ENCODE measurements around the gene DSCAM. TPM values are rescaled to one million over a fixed set of nuclear protein-coding genes. Genes with fewer than 3 reads are reported as not detected.

DSCAM gene
- total and polyA plus RNA-seq, 2 donors (not counting 3 experiments of a cell fraction or from before 2014, with no cell fraction given), result not detected

DNA sequence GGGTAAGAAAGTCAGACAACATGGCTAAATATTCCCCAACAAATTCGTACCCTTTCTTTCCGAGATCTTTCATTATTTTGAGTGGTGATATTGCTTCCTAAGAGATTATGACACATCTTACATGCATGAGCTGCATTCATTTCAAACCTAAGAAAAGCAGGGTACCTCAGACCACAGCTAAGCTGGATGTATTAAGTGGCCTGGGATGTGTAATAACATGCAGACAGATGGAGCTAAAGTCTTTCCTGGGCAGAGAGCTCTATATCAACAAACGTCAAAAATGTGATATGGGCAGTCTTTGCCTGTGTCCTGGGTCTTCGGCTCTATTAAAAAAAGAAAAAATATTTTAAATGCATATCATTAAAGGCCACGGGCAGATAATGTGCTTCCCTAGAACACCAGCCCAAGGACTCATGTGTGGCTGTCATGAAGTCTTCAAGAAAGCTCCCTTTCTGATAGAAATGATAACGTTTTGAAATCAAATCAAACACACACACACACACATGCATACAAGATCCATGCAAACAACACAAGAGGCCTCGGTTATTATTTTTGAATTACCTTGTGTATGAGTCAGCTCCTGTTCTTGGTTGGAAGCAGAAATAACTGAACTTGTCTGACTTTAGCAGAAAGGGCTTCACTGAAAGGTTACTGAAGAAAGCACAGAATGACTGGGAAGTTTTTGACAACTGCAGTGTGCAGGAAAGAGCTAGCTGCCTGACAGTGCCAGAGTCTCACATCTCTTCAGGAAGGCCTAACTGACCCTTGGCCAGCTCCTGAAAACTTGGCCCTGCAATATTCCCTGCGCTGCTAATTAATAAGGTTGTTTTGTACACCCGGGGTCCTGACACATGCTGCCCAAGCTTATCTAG, 231.2 kb downstream of the DSCAM start:
- intact Hi-C loops (cut with micrococcal nuclease) (no loop called here), dilution Hi-C loops (cut with MboI; ENCODE audit: extremely low pct_ligation_motif_present, low sequenced_read_pairs) (no loop called here)
- no peak for DNase-seq (ENCODE audit: low read depth, low spot score)
- CTCF ChIA-PET, result no interaction called here
- H3K4me1 ChIP-seq (ENCODE audit: control insufficient read depth, extremely low read depth, insufficient read depth, low read length), result no peaks in the 10 kb centered on the region
- no peaks in the 10 kb centered on the region for H4K20me1 ChIP-seq (replicated peaks; ENCODE audit: control insufficient read depth, extremely low read depth, insufficient read depth, low read length)
- no peak overlapping the region for H3K4me3 ChIP-seq (replicated peaks in 1 of 3; ENCODE audit: insufficient read depth in 1 of 3, low read depth in 1 of 3, low read length in 3 of 3)
- POLR2A ChIA-PET, result no interaction called here
- no peak overlapping the region for H3K9ac ChIP-seq (replicated peaks; ENCODE audit: extremely low read depth, insufficient read depth, low read length)
- no peak overlapping the region for H2AFZ ChIP-seq (ENCODE audit: low read depth, low read length)
- H3K27me3 ChIP-seq (ENCODE audit: control insufficient read depth in 2 of 2, insufficient read depth in 2 of 2, low read length in 2 of 2), result no peaks in the 10 kb centered on the region
- FAIRE-seq, result no peak
- no peaks in the 10 kb centered on the region for H3K36me3 ChIP-seq (ENCODE audit: control insufficient read depth in 2 of 2, extremely low read depth in 1 of 2, insufficient read depth in 2 of 2, low read length in 2 of 2)
- BruUV-seq (replicated peaks), result no TSS peak
- H3K79me2 ChIP-seq (ENCODE audit: control insufficient read depth, insufficient read depth, low read length), result no peaks in the 10 kb centered on the region
- peaks cover 7% of the 10 kb centered on the region for H3K9me3 ChIP-seq (replicated peaks; ENCODE audit: control insufficient read depth, insufficient read depth, low read length)
- no peak overlapping the region for H3K27ac ChIP-seq (ENCODE audit: insufficient read depth, low read depth, low read length)
- no peak overlapping the region for H3K4me2 ChIP-seq (ENCODE audit: insufficient read depth, low read length)
- TF ChIP-seq POLR2AphosphoS5 (IDR thresholded peaks at IDR 0.05; ENCODE audit: insufficient read depth, low read depth, low read length), result no peak
- H3K9me1 ChIP-seq (replicated peaks; ENCODE audit: control insufficient read depth, extremely low read depth, insufficient read depth, low read length), result no peaks in the 10 kb centered on the region

DNA sequence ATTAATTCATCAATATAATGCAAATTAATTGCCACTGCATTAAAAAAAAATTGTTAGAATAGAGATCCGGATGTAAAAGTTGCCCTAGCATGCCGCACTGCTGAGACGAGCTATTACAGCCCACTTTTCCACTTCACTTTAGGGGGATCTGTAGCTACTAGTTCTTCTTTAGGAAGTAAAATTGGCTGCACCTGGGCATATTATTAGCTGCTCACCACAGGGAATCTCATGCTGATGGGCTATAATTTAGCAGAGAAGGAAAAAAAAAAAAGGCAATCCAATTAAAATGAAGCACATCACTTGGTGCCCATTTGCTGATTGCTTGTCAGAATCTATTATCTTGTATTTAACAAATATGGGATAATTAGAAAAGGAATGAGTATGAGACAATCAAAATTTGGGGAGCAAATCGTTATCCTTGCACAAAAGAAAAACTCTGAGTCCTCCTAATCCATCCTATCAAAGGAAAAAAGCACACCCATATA, 233.4 kb downstream of the DSCAM start:
- Histone ChIP-seq H3K79me2 (ENCODE audit: control insufficient read depth, insufficient read depth, low read length) (no peaks in the 10 kb centered on the region), H2AFZ (ENCODE audit: low read depth, low read length) (no peak overlapping the region), H3K27me3 (ENCODE audit: control insufficient read depth in 2 of 2, insufficient read depth in 2 of 2, low read length in 2 of 2) (no peaks in the 10 kb centered on the region), H3K9ac (replicated peaks; ENCODE audit: extremely low read depth, insufficient read depth, low read length) (no peak overlapping the region), H3K27ac (ENCODE audit: insufficient read depth, low read depth, low read length) (no peak overlapping the region), H4K20me1 (replicated peaks; ENCODE audit: control insufficient read depth, extremely low read depth, insufficient read depth, low read length) (no peaks in the 10 kb centered on the region), H3K4me1 (ENCODE audit: control insufficient read depth, extremely low read depth, insufficient read depth, low read length) (no peaks in the 10 kb centered on the region), H3K9me3 (replicated peaks; ENCODE audit: control insufficient read depth, insufficient read depth, low read length) (peaks cover 9% of the 10 kb centered on the region), H3K36me3 (ENCODE audit: control insufficient read depth in 2 of 2, extremely low read depth in 1 of 2, insufficient read depth in 2 of 2, low read length in 2 of 2) (no peaks in the 10 kb centered on the region), H3K9me1 (replicated peaks; ENCODE audit: control insufficient read depth, extremely low read depth, insufficient read depth, low read length) (no peaks in the 10 kb centered on the region), H3K4me2 (ENCODE audit: insufficient read depth, low read length) (no peak overlapping the region), H3K4me3 (replicated peaks in 1 of 3; ENCODE audit: insufficient read depth in 1 of 3, low read depth in 1 of 3, low read length in 3 of 3) (no peak overlapping the region)
- FAIRE-seq (no peak), DNase-seq (ENCODE audit: low read depth, low spot score) (no peak)
- dilution Hi-C loops (cut with MboI; ENCODE audit: extremely low pct_ligation_motif_present, low sequenced_read_pairs) (no loop called here), intact Hi-C loops (cut with micrococcal nuclease) (no loop called here)
- ChIA-PET POLR2A (no interaction called here), CTCF (no interaction called here)
- BruUV-seq (replicated peaks), result no TSS peak
- TF ChIP-seq FOS (IDR thresholded peaks at IDR 0.05; ENCODE audit: borderline replicate concordance, insufficient read depth, low read length) (no peak), POLR2A (IDR thresholded peaks at IDR 0.05; ENCODE audit: low read depth, low read length) (no peak), EZH2 (IDR thresholded peaks at IDR 0.05; ENCODE audit: borderline replicate concordance, low read depth, low read length, severe bottlenecking) (no peak), GATA2 (IDR thresholded peaks at IDR 0.05; ENCODE audit: insufficient read depth, insufficient read length, low read depth, low read length) (no peak), JUN (IDR thresholded peaks at IDR 0.05; ENCODE audit: borderline replicate concordance, insufficient read depth, insufficient read length, low read depth) (no peak), MYC (IDR thresholded peaks at IDR 0.05; ENCODE audit: low read depth, low read length) (no peak)
- TF ChIP-seq, protein P1, sequence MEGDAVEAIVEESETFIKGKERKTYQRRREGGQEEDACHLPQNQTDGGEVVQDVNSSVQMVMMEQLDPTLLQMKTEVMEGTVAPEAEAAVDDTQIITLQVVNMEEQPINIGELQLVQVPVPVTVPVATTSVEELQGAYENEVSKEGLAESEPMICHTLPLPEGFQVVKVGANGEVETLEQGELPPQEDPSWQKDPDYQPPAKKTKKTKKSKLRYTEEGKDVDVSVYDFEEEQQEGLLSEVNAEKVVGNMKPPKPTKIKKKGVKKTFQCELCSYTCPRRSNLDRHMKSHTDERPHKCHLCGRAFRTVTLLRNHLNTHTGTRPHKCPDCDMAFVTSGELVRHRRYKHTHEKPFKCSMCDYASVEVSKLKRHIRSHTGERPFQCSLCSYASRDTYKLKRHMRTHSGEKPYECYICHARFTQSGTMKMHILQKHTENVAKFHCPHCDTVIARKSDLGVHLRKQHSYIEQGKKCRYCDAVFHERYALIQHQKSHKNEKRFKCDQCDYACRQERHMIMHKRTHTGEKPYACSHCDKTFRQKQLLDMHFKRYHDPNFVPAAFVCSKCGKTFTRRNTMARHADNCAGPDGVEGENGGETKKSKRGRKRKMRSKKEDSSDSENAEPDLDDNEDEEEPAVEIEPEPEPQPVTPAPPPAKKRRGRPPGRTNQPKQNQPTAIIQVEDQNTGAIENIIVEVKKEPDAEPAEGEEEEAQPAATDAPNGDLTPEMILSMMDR (IDR thresholded peaks at IDR 0.05; ENCODE audit: extremely low read depth in 1 of 2, insufficient read depth in 1 of 2, low read depth in 1 of 2, low read length in 2 of 2), result no peak
- TF ChIP-seq, protein P2, sequence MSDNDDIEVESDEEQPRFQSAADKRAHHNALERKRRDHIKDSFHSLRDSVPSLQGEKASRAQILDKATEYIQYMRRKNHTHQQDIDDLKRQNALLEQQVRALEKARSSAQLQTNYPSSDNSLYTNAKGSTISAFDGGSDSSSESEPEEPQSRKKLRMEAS (IDR thresholded peaks at IDR 0.05; ENCODE audit: insufficient read depth, insufficient read length), result no peak
